GM21390 (cell line): ENCODE measurements around the gene BACE1.

Experiments
- ATAC-seq: cut with Tn5 transposase; IDR thresholded peaks from one replicate; pipeline ENCODE4 v1.9.1; 2021; ENCODE audit not compliant: unreplicated experiment

BACE1 gene

DNA sequence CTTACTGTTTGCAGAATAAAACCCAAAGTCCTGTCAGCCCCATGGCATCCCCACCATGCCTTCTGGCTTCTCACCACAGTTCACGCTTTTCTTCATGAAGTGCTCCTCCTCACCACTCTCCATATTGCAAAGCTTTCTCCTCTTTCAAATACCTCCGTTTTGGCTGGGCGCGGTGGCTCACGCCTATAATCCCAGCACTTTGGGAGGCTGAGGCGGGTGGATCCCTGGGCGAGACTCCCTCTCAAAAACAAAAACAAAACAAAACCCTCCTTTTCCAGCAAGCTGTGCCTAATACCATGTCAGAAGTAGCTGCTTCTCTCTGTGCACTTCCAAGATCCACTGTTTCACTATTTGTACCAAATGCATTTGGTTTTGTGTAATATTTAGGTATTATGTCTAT lies 6.7 kb downstream of the BACE1 start:
- ATAC-seq, result no peak

DNA sequence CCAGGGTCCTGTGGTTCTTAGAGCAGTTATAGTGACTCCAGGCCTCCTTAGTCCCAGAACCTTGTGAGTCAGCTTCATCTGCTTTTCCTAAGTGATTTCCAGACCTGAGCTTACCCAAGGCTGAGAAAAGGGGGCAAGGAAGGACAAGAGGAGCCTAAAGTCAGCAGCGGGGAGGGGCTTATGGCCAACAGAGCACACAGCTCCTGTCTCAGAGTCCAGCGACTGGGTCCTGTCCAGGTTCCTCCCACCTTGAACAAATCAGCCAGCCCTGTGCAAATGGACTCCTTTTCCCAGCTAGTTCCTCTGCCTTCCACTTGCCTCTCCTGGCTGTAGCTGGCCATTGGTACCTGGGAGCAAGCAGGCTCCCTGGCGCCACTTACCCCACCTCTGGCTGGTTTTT lies 10.9 kb downstream of the BACE1 start:
- no peak for ATAC-seq

- no peak for ATAC-seq
Observed at GRCh38 chr11:117303646-117304315, 12.3 kb downstream of the BACE1 start.

DNA sequence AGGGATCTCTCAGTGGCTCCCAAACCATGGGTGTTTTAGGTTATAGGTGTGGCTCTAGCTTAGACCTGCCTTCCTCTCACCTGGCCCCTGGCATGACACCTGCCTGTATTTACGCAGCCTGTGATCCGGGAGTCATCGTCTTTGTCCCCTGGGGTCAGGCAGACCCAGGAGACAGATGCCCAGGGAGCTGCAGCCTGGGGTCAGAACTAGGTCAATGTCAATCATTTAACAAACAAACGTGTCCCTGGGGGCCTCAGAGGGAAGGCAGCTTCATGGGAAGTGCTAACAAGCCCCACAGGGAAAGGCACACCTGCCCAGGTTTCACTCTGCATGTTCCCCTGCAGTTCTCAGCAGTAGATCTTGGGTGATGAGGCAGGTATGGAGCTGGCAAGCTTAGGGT lies 13.0 kb downstream of the BACE1 start:
- ATAC-seq, result no peak

DNA sequence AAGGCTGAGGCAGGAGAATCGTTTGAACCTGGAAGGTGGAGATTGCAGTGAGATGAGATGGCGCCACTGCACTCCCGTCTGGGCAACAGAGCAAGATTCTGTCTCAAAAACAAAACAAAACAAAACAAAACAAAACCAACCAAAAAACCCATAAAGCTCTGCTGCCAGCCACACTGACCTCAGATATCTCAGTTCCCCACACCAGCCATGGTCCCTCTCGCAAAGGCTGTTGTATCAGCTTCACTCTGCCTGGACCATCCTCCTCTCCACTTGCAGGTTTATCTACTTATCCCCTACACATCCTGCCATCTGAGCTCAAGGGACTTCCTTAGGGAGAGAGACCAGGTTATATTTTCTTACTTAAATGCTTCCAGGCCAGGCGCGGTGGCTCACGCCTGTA lies 13.8 kb downstream of the BACE1 start:
- no peak for ATAC-seq

- ATAC-seq, result no peak
Observed at GRCh38 chr11:117300773-117301172, 15.3 kb downstream of the BACE1 start.

DNA sequence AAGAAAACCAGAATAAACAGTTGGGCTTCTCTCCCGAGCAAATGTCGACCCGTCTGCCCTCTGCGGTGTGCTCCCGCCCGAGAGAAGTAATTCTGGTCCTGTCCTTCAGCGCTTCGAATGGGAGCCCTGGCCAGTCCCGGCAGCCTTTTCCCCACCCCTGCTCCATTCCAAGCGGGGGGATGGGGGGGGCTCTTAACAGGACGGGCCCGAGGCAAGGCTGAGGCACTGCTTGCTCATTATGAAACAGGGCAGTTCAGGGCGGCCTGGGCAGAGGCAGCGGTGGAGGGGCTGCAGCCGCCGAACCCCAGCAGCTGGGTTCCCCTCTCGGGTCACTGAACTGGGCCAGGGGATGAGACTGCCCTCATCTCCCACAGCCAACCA lies 15.8 kb downstream of the BACE1 start:
- no peak for ATAC-seq

- ATAC-seq, result no peak
Observed at GRCh38 chr11:117299351-117300282, 16.4 kb downstream of the BACE1 start.

DNA sequence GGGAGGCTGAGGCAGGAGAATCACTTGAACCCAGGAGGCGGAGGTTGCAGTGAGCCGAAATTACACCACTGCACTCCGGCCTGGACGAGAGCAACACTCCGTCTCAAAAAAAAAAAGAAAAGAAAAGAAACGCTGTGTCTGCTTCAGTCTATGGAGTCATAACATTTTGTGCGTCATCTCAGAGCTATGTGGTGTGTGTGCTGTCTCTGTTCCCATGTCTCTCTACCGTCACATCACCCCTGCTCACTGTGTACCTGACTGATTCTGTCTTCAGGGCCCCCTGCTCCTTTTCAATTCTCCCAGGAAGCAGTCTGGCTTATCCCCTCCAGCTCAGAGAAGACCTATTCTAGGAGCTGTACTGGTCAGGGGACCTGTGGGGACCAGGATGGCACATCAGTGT lies 17.9 kb downstream of the BACE1 start:
- ATAC-seq, result no peak

- ATAC-seq, result no peak
Observed at GRCh38 chr11:117296881-117297280, 19.2 kb downstream of the BACE1 start.

GRCh38 chr11:117295438-117296137 lies 20.5 kb downstream of the BACE1 start:
- ATAC-seq, result no peak

GRCh38 chr11:117292616-117293015 lies 23.4 kb downstream of the BACE1 start:
- no peak for ATAC-seq

DNA sequence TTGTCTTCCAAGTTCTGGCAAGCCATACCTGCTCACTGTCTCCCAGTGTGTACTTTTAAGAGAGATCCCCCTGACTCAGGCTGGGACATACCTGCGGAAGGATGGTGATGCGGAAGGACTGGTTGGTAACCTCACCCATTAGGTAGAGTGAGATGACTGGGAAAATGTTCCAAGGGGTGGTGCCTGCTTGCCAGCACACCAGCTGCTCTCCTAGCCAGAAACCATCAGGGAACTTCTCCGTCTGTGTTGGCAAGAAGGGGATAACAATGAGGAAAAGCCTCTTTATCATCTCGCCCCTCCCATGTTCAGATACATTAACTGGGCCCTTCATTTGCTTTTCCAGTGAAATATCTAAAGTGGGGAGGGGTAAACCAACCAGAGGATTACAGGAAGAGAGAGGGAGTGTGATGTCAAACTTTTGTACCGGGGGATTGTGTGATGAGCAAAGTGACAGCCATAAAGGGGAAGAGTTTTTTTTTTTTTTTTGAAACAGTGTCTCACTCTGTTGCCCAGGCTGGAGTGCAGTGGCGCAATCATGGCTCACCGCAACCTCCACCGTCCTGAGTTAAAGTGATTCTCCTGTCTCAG lies 25.2 kb downstream of the BACE1 start, which contains the start of gene BACE1-AS:
BACE1-AS (plus strand) TSS at position 538 of the 588 bp plus-strand sequence.
- no peak for ATAC-seq

DNA sequence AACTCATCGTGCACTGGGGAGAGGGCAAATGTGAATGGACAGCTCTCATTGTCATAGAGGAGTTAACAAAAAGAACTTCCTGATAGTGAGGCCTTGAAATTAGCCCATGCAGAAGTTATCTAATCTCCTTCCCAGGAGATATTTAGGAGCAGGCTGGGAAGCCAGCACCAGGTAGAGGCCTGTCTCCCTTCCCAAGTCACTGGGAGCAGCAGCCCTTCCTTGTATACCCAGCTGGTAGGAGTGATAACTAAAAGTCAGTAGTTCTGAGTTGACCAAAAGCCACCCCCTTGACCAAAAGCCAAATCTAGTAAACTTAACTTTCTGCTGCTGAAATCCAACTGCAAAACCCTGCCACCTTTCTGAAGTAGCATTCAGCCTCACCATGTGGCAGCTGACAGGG lies 26.3 kb downstream of the BACE1 start:
- ATAC-seq, result no peak

DNA sequence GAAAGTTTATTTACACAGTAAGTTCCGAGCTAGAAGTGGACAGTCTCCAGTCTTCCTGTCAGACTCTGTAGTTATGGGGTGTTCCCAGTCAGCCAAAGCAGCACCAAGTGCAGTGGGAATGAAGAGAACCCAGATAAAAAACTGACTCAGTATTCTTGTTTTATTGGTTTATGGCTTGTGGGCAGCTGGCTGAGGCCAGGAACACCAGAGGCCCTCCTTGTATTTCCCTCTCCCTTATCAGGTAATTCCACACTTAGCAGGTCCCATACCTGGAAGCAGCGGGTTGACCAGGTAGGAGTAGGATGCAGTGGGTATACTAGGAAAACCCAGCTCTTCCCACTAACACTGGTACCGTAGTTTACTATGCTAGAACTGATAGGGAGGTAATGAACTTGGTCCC lies 28.4 kb downstream of the BACE1 start:
- ATAC-seq, result no peak

- no peak for ATAC-seq
Observed at GRCh38 chr11:117286588-117286987, 29.5 kb downstream of the BACE1 start.

- no peak for ATAC-seq
Observed at GRCh38 chr11:117284053-117284452, 32.0 kb downstream of the BACE1 start.

- ATAC-seq, result no peak
Observed at GRCh38 chr11:117282956-117283355, 33.1 kb downstream of the BACE1 start.

DNA sequence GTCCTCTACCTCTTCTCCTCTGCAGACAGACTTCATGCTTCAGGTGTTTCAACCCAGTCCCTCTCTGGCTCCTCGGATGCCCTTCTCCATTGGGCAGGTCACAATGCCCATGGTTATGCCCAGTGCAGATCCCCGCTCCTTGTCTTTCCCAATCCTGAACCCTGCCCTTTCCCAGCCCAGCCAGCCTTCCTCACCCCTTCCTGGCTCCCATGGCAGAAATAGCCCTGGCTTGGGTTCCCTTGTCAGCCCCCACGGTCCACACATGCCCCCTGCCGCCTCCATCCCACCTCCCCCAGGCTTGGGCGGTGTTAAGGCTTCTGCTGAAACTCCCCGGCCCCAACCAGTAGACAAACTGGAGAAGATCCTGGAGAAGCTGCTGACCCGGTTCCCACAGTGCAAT lies 34.2 kb downstream of the BACE1 start:
- no peak for ATAC-seq

DNA sequence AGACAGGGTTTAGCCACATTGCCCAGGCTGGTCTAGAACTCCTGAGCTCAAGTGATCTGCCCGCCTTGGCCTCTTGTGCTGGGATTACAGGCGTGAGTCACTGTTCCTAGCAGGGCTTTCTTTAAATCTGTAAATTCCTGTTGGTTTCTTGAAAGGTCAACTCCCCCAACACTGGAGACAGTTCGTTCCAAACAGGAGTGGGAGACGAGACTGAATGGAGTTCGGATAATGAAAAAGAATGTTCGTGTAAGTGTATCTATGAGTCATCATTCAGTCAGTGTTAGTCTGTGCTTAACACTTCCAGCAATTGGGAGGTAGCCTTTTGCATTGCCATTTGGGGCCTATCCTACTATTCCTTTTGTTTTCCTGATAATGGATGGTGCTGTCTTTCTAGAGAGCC lies 34.9 kb downstream of the BACE1 start:
- no peak for ATAC-seq

- no peak for ATAC-seq
Observed at GRCh38 chr11:117279711-117280376, 36.2 kb downstream of the BACE1 start.
